NK-92 (cell line): ENCODE measurements around the gene ABCA1.
"Not testable (repeated sequence)": the region's sequence is repeated elsewhere in the genome, so short reads cannot be mapped to it uniquely, and the experiment has no call there.

Experiments used
- DNase-seq: peaks from one replicate; lab custom pipeline; 2025; ENCODE audit not compliant: unreplicated experiment; lab: John Stamatoyannopoulos, UW

The ABCA1 gene

GRCh38 chr9:104905931-104906330 is 22.0 kb downstream of the ABCA1 start:
- DNase-seq: no peak

DNA sequence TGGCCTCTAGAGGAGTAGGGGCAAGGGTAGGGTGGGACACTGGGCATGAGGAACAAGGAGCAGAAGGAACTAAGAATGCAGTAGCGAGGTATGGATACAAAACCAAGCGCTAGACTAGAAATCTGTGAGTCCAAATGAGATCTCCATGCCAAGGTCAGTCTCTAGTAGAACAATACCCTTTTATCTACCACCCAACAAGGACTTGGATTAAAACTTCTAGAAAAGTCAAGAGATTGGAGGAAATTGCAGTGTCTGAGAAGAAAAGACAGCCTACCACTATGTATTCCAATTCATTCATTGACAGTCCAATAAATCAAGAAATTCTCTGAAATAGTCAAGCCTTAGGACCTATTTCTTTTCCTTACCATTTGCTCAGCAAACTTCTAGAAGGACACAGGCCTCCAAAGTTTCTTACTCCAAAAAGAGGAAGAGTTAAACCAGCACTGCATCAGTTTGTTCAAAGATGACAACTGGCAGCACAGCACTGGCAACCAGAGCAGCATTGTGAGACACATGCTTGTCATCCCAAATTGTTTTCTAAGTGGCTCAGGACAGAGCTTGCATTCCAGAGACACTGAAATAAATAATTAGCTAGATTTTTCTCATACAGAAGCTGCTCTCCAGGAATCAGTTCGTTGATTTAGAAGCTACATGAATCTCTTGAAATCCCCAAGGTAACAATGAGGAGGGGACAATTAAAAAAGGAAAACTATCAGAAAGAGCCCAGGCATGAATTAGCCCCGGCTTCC is 22.6 kb downstream of the ABCA1 start:
- DNase-seq: no peak

DNA sequence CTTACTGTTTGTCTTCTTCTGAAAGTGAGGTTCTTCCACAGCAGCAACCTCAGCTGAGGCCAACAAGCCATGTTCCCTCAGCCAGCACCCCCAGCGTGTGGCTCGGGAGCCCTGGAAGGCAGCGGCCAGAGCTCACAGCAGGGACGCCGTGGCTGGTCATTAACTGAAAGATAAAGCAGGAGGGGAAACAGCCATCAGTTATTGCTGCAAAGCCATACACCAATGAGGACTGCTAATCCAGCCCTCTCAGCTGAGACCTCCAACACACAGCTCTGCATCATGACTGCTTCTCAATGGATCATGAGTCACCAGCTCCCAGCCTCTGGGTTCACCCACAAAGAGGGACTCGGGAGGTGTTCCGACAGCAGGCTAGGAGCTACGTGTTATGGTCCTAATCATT is 24.3 kb downstream of the ABCA1 start:
- no peak for DNase-seq

DNA sequence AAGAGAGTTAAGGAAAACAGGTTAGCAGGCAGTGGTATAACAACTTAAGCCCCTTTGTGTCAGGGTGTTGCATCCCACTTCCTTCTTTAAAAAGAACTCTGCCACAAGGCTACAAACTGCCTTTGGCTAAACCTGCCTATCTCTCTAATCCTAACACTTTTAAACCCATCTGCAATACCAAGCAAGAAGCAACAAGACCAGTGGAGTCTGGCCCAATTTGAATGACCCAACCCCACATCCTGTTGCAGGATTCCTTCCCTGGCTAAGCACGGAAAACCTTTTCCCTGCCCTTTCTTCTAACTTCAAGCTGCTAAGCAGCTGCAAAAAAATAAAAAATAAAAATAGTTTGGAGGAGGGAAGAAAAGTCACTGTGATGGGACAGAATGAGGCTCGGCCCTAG is 27.1 kb downstream of the ABCA1 start:
- no peak for DNase-seq

GRCh38 chr9:104900324-104900723 is 27.6 kb downstream of the ABCA1 start:
- DNase-seq: no peak

GRCh38 chr9:104899759-104900247 is 28.2 kb downstream of the ABCA1 start:
- DNase-seq: no peak

GRCh38 chr9:104898376-104898775 is 29.6 kb downstream of the ABCA1 start:
- DNase-seq: not testable (repeated sequence)

DNA sequence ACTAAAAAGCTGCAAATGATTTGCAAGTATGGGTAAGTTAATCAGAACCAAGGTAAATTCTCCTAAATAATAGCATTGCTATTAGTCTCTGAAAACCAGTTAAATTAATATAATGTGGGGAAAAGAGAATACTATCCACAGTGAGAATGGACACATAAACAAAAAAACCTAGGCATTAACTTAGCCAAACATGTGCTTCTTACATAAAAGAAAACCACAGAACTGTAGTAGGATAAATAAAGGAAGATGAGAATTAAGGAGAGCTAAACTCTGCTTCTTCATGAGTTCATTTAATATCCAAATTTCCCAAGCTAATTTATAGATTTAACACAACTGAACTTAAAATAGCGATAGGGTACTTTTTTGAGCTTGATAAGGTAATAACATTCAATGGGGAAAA is 31.8 kb downstream of the ABCA1 start:
- DNase-seq: no peak

DNA sequence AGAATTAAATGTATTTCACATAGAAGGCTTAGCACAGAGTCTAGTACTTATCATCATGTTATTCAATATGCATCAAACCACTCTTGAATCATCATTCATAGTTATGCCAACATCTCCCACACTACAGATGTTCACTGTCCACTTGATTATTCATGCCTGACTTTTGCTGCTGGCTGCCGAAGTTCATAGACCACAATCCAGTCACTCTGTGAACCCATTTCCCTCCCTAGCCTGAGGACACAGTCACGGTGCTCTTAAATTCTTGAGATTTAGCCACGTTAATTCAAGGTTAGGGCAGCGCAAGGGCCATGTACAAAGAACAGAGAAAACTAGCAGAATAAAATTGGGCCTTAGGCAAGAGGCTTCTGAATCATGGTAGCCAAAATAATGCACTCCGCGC is 32.4 kb downstream of the ABCA1 start:
- no peak for DNase-seq

GRCh38 chr9:104892701-104893100 is 35.3 kb downstream of the ABCA1 start:
- no peak for DNase-seq

DNA sequence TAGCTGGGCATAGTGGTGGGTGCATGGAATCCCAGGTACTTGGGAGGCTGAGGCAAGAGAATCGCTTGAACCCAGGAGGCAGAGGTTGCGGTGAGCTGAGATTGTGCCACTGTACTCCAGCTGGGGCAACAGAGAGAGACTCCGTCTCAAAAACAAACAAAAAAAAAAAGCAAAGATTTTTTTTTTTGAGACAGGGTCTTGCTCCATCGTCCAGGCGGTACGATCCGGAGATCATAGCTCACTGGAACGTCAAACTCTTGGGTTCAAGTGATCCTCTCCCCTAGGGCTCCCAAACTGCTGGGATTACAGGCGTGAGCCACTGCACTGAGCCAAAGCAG is 37.6 kb downstream of the ABCA1 start:
- no peak for DNase-seq

GRCh38 chr9:104885818-104886709 is 41.9 kb downstream of the ABCA1 start:
- no peak for DNase-seq

GRCh38 chr9:104883169-104883568 is 44.8 kb downstream of the ABCA1 start:
- no peak for DNase-seq

GRCh38 chr9:104882566-104882965 is 45.4 kb downstream of the ABCA1 start:
- DNase-seq: no peak

- DNase-seq: no peak
Measured at GRCh38 chr9:104882086-104882485, 45.9 kb downstream of the ABCA1 start.

- no peak for DNase-seq
Measured at GRCh38 chr9:104879555-104880309, 48.2 kb downstream of the ABCA1 start.

DNA sequence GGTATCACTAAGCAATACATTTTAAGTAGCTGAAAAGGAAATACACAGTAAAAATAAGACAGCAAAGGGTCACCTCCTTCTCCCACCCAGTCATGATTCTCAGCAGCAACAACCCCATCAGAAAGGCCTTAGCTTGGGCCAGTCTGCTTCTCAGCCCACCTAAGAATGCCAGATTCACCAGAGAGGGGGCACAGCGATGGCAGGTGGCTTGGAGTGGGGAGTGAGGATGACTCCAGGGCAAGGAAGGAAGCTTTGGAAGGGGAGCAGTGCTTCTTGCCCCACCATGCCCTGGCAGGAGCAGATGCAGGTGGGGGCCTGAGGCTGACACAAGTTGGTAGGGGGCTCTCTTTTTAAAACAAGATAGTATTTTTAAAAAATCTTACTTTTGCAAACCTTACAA is 51.4 kb downstream of the ABCA1 start:
- DNase-seq: no peak

GRCh38 chr9:104875897-104876296 is 52.1 kb downstream of the ABCA1 start:
- no peak for DNase-seq

DNA sequence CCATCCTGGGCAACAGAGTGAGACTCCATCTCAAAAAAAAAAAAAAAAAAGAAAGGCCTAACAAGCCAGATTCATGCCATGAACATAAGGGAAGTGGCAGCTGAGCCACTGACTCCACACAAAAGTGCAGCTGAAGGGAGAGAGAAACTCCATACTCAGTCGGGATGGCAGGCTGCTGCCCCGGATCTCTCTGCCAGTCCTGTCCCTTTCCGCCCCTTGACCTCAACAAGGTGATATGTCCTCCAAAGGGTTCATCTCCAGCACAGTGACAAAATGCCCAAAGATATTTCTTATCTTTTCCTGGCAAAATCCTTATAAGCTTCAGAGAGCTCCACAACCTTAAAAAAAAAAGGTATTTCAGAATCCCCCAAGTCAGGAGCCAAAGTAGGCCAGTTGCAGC is 52.6 kb downstream of the ABCA1 start:
- DNase-seq: no peak

- no peak for DNase-seq
Measured at GRCh38 chr9:104873489-104873850, 54.5 kb downstream of the ABCA1 start.

- no peak for DNase-seq
Measured at GRCh38 chr9:104872656-104873488, 55.1 kb downstream of the ABCA1 start.
